Mesothelial cell of epicardium (in vitro differentiated cells): ENCODE data around the gene MASP2. TPM values are rescaled to one million over a fixed set of nuclear protein-coding genes. Genes with fewer than 3 reads are reported as not detected.

Experiments
- DNase-seq, 2 experiments: peaks; one replicate each; pipeline ENCODE4 v3.0.0; 2021; ENCODE audit warnings: low spot score in 2 of 2; ENCODE audit not compliant: unreplicated experiment in 2 of 2
- H3K27ac Mint-ChIP-seq: 2 replicates; pipeline ENCODE4 v1.8.0; 2021; ENCODE audit warnings: mixed read lengths
- H3K27me3 Mint-ChIP-seq: 2 replicates; pipeline ENCODE4 v1.8.0; 2021; ENCODE audit warnings: low read depth, mixed read lengths
- H3K36me3 Mint-ChIP-seq: 2 replicates; pipeline ENCODE4 v1.8.0; 2021; ENCODE audit warnings: mixed read lengths
- H3K4me1 Mint-ChIP-seq: 2 replicates; pipeline ENCODE4 v1.8.0; 2021; ENCODE audit warnings: mixed read lengths
- H3K4me3 Mint-ChIP-seq: 2 replicates; pipeline ENCODE4 v1.8.0; 2021; ENCODE audit warnings: mild to moderate bottlenecking, moderate library complexity, mixed read lengths
- H3K9me3 Mint-ChIP-seq: 2 replicates; pipeline ENCODE4 v1.8.0; 2021; ENCODE audit warnings: mixed read lengths
- CTCF ChIP-seq: fragments of 200-600 bp; sonication (generic); IDR thresholded peaks from one replicate; pipeline ENCODE4 v1.5.0; 2021; ENCODE audit warnings: antibody characterized with exemption; ENCODE audit not compliant: unreplicated experiment
- total RNA-seq: library from RNA; stranded (reverse); gene quantifications from 3 replicates; pipeline ENCODE4 v1.2.1, GENCODE V29; 2021

The MASP2 gene
- total RNA-seq, 1 donor from 2014 or later = 0.20 TPM

DNA sequence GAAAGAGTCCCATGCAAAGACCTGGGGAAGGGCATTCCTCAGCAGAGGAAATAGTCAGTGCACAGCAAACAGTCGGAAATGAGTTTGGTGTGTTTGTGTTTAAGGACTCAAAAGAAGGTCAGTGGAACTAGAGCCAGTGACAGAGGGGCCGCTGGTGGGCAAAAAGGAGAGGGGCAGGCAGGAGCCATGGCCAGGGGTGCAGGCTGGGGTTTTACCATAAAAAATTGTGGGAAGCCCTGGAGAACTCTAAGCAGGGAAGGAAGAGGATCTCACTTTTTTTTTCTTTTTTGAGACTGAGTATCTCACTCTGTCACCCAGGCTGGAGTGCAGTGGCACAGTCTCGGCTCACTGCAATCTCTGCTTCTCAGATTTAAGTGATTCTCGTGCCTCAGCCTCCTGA, 68.3 kb downstream of the MASP2 start:
- H3K36me3 Mint-ChIP-seq = no peaks in the 10 kb centered on the region
- H3K4me1 Mint-ChIP-seq = peaks cover 9% of the 10 kb centered on the region
- H3K4me3 Mint-ChIP-seq = no peak overlapping the region
- DNase-seq = no peak
- TF ChIP-seq CTCF = no peak
- no peak overlapping the region for H3K27ac Mint-ChIP-seq
- H3K27me3 Mint-ChIP-seq = peaks cover 48% of the 10 kb centered on the region
- H3K9me3 Mint-ChIP-seq = no peaks in the 10 kb centered on the region

Other genes starting within 250 kb of the MASP2 start
- 175 to 184 TPM (median 179 TPM) in 3 replicates for gene TARDBP, start 34.6 kb downstream of the MASP2 start, total RNA-seq
- 61.4 to 62.1 TPM (median 61.7 TPM) in 3 replicates for gene SRM, start 12.8 kb upstream of the MASP2 start, total RNA-seq
- 68.1 to 76.9 TPM (median 73.7 TPM) in 3 replicates for gene EXOSC10, start 52.6 kb upstream of the MASP2 start, total RNA-seq
- not detected in 3 replicates for gene ANGPTL7, start 142.1 kb upstream of the MASP2 start, total RNA-seq
- 48.4 to 49.8 TPM (median 49.3 TPM) in 3 replicates for gene MTOR, start 215.3 kb upstream of the MASP2 start, total RNA-seq
- 14.6 to 17.3 TPM (median 16.7 TPM) in 3 replicates for gene UBIAD1, start 226.0 kb upstream of the MASP2 start, total RNA-seq